GM04503 (cell line): Measurements from ENCODE around the gene CSDE1.
"Not testable (repeated sequence)": the region's sequence is repeated elsewhere in the genome, so short reads cannot be mapped to it uniquely, and the experiment has no call there.

Experiments used
- DNase-seq: peaks from one replicate; pipeline ENCODE4 v3.0.0-alpha.2; 2012; ENCODE audit warnings: low read depth

The CSDE1 gene

DNA sequence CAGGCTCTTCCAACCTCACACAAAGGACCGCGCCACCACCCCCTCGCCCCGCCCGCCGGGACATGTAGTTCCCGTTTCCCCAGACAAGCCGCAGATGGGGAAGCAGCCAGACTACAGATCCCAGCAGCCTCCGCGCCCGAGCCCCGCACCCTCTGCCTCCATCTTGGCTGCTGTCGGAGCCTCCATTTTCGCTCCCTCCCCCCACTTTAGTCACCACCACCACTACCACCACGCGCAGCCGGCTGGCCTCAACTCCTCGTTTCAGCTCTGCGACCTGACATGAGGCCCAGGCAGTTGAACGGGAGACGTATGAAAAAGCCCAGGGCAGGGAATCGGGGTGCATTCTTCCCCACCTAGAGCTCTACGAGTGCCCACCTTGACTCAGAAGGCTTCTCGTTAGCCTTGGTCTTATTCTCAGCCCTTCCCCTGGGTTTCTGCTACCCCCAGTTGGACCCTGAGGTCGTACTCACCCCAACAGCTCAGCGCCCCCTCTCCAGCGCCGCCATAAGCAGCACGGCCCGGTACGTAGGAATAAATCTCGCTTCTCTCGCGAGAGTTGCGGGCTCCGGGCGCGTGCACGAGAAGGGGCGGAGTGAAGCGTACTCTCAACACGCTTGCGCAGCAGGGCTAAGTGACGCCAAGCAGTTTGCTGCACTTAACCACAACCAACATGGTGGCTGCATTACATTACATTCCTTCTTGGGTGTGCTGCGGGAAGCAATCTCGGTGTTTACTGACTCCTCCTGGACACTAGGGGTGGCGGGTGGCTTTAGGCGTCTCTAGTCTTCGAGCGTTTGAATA, at the start of gene CSDE1:
Gene CSDE1, minus strand, starts transcription at position 530 of the 801 bp plus-strand sequence. CDS start 18,094 bp downstream, outside the sequence.
- DNase-seq, result peak; percentile 85

DNA sequence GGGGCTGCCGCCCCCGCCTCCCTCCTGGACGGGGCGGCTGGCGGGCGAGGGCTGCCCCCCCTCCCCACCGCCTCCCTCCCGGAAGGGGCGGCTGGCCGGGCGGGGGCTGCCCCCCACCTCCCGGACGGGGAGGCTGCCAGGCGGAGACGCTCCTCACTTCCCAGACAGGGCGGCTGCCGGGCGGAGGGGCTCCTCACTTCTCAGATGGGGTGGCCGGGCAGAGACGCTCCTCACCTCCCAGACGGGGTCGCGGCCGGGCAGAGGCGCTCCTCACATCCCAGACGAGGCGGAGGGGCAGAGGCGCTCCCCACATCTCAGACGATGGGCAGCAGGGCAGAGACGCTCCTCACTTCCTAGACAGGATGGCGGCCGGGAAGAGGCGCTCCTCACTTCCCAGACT, 46.7 kb upstream of the CSDE1 start:
- DNase-seq, result not testable (repeated sequence)

DNA sequence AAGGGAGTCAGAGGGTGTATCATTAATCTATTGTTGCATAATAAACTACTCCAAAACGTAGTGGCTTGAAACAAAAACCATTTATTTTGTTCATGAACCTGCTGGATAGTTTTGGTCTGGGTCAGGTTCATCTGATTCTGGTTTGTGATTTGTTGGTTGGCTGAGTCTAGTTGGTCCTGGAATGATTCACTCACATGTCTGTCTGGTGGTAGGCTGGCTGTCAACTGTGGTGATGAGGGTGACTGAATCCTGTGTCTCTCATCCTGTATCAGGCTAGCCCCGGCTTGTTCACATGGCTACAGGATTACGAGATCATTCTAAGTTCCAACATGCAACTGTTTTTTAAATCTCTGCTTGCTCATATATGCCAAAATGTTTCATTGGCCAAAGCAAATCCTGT, 45.2 kb upstream of the CSDE1 start:
- DNase-seq, result no peak

DNA sequence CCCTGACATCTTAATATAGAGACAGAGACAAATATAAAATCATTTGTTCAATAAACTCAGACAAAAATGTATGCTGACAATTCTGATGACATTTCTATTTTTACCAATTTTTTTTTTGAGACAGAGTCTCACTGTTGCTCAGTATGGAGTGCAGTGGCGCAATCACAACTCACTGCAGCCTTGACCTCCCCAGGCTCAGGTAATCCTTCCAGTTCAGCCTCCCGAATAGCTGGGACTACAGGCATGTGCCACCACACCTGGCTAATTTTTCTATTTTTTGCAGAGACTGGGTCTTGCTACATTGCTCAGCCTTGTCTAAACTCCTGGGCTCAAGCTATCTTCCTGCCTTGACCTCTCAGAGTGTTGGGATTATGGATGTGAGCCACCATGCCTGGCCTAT, 36.3 kb upstream of the CSDE1 start:
- DNase-seq, result no peak

DNA sequence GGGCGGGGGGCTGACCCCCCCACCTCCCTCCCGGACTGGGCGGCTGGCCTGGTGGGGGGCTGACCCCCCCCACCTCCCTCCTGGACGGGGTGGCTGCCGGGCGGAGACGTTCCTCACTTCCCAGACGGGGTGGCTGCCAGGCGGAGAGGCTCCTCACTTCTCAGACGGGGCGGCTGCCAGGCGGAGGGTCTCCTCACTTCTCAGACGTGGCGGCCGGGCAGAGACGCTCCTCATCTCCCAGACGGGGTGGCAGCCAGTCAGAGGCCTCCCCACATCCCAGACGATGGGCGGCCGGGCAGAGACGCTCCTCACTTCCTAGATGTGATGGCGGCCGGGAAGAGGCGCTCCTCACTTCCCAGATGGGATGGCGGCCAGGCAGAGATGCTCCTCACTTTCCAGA, 32.8 kb upstream of the CSDE1 start:
- DNase-seq, result not testable (repeated sequence)

DNA sequence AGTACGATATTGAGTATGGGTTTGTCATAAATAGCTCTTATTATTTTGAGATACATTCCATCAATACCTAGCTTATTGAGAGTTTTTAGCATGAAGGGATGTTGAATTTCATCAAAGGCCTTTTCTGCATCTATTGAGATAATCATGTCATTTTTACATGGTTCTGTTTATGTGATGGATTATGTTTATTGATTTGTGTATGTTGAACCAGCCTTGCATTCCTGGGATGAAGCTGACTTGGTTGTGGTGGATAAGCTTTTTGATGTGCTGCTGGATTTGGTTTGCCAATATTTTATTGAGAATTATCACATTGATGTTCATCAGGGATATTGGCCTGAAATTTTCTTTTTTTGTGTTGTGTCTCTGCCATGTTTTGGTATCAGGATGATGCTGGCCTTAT, 28.7 kb upstream of the CSDE1 start:
- not testable (repeated sequence) for DNase-seq

DNA sequence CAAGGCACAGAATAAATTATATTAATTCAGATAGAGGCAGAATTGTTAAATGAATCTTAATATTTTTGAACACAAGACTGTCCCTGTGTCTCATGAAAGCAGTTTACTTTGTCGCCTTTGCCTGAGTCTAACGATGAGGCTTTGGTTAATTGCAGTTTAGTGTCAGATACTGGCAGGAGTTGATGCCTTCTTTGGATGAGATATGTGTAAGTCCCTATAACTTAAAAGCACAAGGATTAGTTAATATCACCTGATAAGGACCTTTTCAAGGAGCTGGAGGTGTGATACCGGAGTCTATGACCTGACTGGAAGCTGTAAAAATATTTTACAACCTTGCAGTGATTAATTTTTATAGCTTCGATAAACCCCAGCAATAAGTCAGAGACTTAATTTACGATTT, 24.7 kb upstream of the CSDE1 start:
- DNase-seq, result no peak

DNA sequence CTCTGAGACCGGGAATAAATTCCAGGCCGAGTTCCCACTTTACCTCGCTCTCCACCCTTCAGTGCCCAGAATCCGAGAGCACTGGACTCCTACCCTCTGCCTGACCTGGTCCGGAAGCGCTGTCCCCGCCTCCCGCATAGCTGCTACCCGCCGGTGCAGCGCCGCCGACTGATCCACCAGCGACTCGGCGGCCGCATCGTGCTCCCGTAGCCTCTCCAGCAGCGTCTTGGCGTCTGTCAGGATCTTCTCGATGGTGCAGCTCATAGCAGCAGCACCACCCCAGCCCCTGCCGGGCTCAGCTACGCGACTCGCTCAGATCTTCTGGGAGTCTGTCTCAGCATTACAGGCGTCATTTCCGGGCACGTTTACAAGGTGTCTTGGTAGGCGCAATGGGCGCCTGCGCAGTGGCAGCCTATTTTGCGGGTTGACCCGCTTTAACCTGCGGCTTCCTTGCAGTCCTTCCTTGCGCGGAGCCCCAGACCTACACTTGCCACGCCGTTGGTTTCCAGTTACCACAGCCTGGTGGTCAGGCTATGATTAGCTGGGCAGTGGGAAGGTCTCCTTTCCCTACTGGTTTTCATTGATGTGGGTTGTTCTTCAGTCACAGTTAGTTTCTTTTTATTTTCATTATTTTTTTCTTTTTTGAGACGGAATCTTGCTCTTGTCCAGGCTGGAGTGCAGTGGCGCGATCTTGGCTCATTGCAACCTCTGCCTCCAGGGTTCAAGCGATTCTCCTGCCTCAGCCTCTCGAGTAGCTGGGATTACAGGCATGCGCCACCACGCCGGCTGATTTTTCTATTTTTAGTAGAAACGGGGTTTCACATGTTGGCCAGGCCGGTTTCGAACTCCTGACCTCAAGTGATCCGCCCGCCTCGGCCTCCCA, 22.8 kb upstream of the CSDE1 start, which contains the start of gene SIKE1:
Gene SIKE1, minus strand, starts transcription at position 342 of the 883 bp plus-strand sequence. Its CDS starts 78 bp downstream, at position 264.
- DNase-seq, result peak; percentile 62

DNA sequence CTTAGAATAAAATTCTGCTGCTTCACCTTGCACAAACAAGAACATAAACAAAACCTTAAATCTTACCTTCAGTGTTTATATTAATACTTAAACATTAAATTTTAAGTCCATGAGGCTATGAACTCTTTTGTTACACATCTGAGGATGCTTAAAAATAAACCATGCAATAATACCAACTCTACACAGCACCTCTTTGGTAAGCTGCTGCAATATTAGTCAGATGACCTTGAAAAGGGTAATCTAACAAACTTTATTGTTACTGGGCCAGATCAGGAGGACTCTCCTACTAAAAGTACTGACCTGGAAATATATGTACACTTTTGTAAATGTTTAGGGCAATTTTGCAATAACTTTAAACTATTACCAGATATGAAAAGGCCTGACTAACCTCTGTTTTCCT, 21.9 kb upstream of the CSDE1 start:
- no peak for DNase-seq

DNA sequence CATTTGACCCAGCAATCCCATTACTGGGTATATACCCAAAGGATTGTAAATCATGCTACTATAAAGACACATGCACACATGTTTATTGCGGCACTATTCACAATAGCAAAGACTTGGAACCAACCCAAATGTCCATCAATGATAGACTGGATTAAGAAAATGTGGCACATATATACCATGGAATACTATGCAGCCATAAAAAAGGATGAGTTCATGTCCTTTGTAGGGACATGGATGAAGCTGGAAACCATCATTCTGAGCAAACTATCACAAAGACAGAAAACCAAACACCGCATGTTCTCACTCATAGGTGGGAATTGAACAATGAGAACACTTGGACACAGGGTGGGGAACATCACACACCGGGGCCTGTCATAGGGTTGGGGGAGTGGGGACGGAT, 18.9 kb upstream of the CSDE1 start:
- not testable (repeated sequence) for DNase-seq

DNA sequence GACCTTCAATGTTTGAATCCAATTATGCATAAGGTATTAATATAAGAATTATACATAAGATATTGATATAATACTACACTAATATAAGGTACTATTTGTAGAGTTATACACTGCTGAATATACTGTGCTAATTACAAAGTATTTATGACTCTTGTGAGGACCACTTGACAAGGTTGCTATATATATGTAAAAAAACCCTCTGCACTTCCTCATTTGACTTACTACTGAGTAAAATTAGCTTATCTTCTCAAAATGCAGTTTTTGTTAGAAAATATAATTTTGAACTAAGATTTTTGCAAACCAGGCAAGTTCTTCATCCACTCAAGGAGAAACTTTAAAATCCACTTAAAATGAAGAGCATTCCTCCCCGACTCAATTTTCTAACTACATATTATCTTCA, 14.2 kb upstream of the CSDE1 start:
- DNase-seq, result no peak

DNA sequence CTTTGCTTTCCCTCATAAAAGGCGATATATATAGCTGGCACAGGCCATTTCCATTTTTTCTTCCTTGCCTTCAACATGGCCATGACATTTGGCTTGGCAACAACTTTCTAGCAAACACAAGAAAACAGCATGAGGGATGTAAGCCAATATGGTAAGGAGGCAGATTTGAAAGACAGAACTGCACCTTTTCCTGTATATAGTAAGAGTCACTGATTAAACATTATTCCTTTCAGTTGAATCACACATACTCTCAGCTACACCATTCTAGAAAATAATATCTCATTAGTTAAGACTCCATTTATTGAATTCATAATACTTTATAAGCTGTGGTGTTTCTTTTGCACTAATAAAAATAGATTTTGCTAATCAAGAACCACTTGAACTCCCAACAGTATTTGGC, 13.2 kb upstream of the CSDE1 start:
- no peak for DNase-seq

DNA sequence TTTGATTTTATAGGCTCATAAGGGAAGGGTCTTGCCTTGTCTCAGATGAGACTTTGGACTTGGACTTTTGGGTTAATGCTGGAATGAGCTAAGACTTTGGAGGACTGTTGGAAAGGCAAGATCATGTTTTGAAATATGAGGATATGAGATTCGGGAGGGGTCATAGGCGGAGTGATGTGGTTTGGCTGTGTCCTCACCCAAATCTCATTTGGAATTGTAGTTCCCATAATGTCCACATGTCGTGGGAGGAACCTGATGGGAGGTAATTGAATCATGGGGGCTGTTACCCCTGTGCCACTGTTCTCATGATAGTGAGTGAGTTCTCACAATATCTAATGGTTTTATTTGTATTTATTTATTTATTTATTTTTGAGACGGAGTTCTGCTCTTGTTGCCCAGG, 6.9 kb upstream of the CSDE1 start:
- DNase-seq, result no peak

DNA sequence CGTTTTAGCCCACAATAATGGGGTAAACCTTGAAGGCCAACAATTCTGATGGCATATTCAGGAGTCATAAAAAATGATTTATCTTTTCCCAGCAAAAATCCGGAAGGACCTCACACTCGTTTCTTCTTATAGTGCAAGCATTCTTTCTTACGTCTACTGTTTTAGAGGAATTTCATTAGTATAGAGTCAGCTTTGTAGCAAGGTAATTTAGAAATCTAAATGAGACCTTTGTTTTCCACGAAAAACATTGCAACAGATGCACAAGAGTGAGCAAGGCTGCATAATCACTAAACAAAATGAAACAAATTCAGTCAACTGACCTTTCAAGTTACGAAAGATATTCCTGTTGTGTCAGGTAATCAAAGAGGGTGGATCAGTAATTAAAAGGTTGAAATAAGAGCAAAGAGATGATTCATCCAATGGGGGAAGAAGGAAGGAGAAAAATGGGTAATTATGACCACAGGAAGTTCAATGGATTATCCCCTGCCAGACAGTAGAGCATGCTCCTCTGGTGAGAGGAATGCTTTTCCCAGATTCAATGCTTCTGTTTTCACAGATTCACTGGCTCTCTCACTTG, 560 bp upstream of the CSDE1 start:
- DNase-seq, result no peak

DNA sequence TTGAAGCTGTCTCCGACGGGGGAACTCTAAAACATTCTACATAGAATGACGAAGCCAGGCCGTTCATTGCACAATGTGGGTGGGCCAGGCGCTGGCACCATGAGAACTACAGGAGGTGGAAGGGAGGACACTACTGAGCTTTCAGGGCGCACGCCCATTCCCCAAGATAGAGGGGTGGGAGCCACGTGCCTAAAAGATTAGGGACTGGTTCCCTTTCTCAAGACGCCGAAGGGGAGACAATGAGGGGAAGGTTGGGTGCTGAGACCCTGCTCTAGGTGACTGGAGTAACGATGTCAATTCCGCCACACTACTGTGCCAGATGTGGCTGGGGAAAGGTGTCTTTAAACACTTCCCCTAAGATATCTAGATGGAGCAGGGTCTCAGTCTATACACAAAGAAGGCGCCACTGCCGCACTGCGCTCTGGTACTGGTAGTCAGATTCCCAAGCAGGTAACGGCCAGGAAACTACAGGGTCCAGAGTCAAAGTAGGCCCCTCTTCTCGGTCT, 782 bp downstream of the CSDE1 start:
- DNase-seq, result no peak

DNA sequence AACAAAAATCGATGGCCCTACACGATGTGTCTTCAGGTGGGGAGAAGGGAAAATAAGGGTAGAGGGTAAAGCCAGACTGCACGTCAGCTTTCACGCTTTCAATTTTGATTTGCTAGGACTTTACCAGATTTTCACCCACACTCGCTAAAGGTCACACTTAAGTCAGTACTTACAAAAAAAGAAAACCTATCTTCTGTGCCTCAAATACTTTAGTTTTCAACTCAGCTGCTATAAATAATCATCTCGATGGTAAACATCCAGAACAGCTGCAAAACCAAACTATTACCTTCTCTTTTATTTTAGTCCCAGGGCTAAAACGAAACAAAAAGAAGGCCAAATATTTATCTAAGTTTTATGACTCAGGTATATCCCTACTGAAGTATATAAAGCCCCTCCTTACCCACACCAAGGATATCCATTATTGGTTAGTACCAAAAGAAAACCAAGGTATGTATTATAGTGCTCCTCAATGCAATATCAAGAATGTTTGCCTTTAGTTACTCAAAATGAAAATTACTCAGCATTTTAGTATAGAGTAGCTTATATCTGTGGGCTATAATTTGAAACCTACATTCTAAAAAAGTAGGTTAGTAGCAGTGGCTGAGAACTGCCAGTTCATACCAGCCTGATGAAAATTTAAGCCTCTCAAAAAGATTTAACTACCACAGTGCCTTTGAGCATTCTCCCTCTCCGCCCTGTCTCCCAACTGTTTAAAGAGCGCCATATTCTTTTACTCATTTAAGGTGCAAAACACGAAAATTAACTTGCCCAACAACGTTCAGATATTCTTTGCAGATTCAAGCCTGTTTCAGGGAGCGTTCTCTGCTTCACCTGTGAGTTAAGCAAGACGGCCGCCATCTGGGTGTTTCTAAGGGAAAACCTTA, 1.5 kb downstream of the CSDE1 start:
- DNase-seq, result no peak

DNA sequence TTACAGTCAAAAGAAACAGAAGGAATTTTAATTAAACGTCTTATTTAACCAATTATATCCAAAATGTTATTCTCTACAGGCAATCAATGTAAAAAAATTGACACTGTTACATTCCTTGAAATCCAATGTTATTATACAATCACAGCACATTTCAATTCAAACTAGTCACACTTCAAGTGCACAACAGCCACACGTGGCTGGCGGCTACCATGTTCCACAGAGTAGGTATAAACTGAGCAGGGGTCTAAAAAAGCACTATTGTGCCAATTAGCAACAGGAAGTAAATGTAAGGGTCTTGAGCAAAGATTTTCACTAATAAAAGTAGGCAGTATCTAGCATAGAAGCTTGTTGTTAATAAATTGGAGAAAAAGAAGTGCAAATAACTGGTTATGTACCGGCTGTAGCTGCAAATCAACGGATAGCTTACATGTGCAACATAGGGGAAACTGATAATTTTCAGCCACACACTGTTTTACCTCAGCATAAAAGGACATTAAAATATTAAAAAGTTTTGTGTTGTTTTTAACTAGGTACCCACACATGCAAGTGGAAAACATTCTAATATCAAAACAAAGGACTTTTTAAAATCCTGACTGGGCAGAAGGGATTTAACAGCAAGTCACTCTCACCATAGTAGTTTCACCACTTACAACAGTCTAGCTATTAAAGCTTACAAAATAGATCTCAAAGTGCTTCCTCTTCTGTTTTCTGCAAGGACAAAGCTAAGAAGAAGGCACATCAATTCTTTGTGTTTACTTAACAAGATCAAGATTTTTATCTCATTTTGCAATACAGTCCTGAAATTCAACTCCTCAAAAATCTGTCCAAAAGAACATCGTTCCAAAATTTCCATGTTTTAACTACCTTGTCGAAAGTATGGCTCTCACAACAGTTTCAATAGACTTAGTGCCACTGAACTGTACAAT, 2.5 kb downstream of the CSDE1 start:
- DNase-seq, result no peak

DNA sequence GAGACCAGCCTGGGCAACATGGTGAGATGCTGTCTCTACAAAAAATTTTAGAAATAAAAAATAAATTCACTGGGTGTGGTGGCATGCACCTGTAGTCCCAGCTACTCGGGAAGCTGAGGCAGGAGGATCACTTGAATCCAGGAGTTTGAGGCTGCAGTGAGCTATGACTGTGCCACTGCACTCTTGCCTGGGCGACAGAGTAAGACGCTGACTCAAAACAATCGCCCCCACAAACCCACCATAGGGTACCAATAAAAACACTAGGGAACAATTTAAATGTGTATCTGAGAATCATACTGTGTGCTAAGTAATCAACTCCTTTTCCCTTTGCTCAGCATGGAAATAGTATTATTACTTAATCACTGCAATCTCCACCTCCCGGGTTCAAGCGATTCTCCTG, 4.1 kb downstream of the CSDE1 start:
- DNase-seq, result not testable (repeated sequence)

DNA sequence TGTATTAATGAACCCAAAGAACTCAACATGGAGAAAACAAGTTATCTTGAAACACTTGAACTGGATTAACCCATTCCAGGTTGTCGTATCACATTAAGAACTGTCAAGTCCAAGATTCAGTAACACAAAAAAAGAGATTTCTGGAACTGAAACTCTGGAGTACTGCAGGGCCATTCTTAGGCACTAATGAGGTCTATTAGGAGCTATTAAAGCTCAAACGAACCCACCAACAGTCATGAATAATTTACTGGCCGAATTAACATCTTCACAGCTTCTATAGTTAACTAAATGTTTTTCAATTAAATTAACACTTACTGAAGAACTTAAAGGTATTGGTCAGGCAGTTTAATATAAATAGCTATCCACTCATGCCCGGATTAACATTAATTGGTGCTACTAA, 4.6 kb downstream of the CSDE1 start:
- DNase-seq, result no peak

DNA sequence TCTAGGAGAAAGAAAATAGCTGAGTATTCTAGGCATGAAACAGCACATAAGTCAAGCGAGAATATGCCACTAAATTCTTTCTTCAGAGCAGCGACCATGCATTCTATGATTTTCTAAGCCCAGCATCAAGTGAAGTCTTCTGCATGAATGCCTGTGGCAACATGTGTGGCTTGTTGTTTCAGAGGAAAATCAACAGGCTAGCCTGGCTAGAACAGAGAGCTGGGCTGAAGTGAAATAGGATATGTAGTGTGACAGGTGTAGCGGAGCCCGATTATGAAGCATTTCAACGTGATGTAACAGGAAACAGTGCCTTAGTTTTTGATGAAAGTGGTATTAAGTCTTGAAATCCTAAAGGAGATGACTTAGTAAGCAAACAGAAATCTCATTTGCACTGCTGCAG, 7.0 kb downstream of the CSDE1 start:
- no peak for DNase-seq
